HepG2 (cell line): ENCODE data around the gene DDX46. TPM values are rescaled to one million over a fixed set of nuclear protein-coding genes. Genes with fewer than 3 reads are reported as not detected.

Source experiments
- ARID2 ChIP-seq: sonication (generic); formaldehyde crosslinking; IDR thresholded peaks from 2 replicates; pipeline ENCODE4 v1.8.1; 2022; ENCODE audit warnings: mild to moderate bottlenecking, missing genetic modification reagents, borderline replicate concordance
- ELF4 ChIP-seq: sonication (generic); formaldehyde crosslinking; IDR thresholded peaks from 2 replicates; pipeline ENCODE4 v1.5.0; 2020; ENCODE audit warnings: missing genetic modification reagents, mild to moderate bottlenecking, moderate library complexity, borderline replicate concordance
- HDAC2 ChIP-seq: sonication (generic); formaldehyde crosslinking; IDR thresholded peaks from 2 replicates; pipeline ENCODE4 v1.4.0; 2020; ENCODE audit warnings: missing genetic modification reagents
- HNF4A ChIP-seq: sonication (generic); formaldehyde crosslinking; IDR thresholded peaks from 2 replicates; pipeline ENCODE4 v1.4.0; 2020; ENCODE audit warnings: missing genetic modification reagents
- KDM3A ChIP-seq: IDR thresholded peaks from 2 replicates; pipeline ENCODE4 v1.6.1; 2018; ENCODE audit warnings: low read depth, missing compliant biosample characterization
- NFRKB ChIP-seq: fragments of 450-650 bp; IDR thresholded peaks from 2 replicates; pipeline ENCODE4 v1.6.1; 2017
- RBM39 ChIP-seq: fragments of 200-400 bp; formaldehyde crosslinking; IDR thresholded peaks from one replicate; pipeline ENCODE4 v1.6.1; 2018; ENCODE audit warnings: antibody characterized with exemption, mild to moderate bottlenecking, low read depth, low read length; ENCODE audit not compliant: poor library complexity, severe bottlenecking
- SIN3A ChIP-seq: IDR thresholded peaks from 2 replicates; pipeline ENCODE4 v1.6.1; 2011; ENCODE audit warnings: low read depth, mild to moderate bottlenecking, control low read depth, low read length, borderline replicate concordance
- ZFX ChIP-seq: sonication (generic); formaldehyde crosslinking; IDR thresholded peaks from 2 replicates; pipeline ENCODE4 v1.4.0; 2020; ENCODE audit warnings: mild to moderate bottlenecking, low read depth, missing genetic modification reagents, moderate library complexity
- ZNF598 ChIP-seq: sonication (generic); formaldehyde crosslinking; IDR thresholded peaks from 2 replicates; pipeline ENCODE4 v1.5.1; 2020; ENCODE audit warnings: mild to moderate bottlenecking, missing genetic modification reagents, borderline replicate concordance
- polyA plus RNA-seq, 8 experiments: library from polyadenylated mRNA; depleted of rRNA in 3 of 8; stranded (reverse) in 7 of 8; unstranded in 1 of 8; fragments of >200 nt; fragmentation: Illumina TruSeq in 4 of 8; extraction: Trizol in 4 of 8; gene quantifications; 2 replicates each; pipeline versions ENCODE4 v1.2.1 to v1.2.3, GENCODE V29; 2011 to 2016; ENCODE audit warnings: low read depth in 4 of 8, missing spikeins in 1 of 8, mixed read lengths in 1 of 8; ENCODE audit not compliant: insufficient read depth in 1 of 8
- total RNA-seq, 5 experiments: library from RNA; depleted of rRNA; stranded (reverse); fragments of >200 nt; fragmentation: Illumina TruSeq; extraction: Trizol; gene quantifications; 2 replicates each; pipeline ENCODE4 v1.2.3, GENCODE V29; 2016; ENCODE audit warnings: low read depth in 1 of 5
- TF ChIP-seq, protein P1 (sequence below): IDR thresholded peaks from 2 replicates; pipeline ENCODE4 v1.6.1; 2016; ENCODE audit warnings: missing genetic modification reagents, missing compliant biosample characterization
- TF ChIP-seq, protein P2 (sequence below): sonication (generic); formaldehyde crosslinking; IDR thresholded peaks from 2 replicates; pipeline ENCODE4 v1.8.0; 2022; ENCODE audit warnings: mild to moderate bottlenecking, missing genetic modification reagents, borderline replicate concordance
- TF ChIP-seq, protein P3 (sequence below): fragments of 450-650 bp; IDR thresholded peaks from 2 replicates; pipeline ENCODE4 v1.6.1; 2017; ENCODE audit warnings: mild to moderate bottlenecking
- TF ChIP-seq, protein P4 (sequence below): sonication (generic); formaldehyde crosslinking; IDR thresholded peaks from 2 replicates; pipeline ENCODE4 v1.4.0; 2020; ENCODE audit warnings: mild to moderate bottlenecking, low read depth, missing genetic modification reagents
- TF ChIP-seq, protein P5 (sequence below): IDR thresholded peaks from 2 replicates; pipeline ENCODE4 v1.4.0; 2020; ENCODE audit warnings: mild to moderate bottlenecking, missing genetic modification reagents

Gene DDX46
- total and polyA plus RNA-seq, 2 of the 13 experiments (the other 11 are each of a cell fraction or from before 2014, with no cell fraction given) = 27.3 to 59.3 TPM

DNA sequence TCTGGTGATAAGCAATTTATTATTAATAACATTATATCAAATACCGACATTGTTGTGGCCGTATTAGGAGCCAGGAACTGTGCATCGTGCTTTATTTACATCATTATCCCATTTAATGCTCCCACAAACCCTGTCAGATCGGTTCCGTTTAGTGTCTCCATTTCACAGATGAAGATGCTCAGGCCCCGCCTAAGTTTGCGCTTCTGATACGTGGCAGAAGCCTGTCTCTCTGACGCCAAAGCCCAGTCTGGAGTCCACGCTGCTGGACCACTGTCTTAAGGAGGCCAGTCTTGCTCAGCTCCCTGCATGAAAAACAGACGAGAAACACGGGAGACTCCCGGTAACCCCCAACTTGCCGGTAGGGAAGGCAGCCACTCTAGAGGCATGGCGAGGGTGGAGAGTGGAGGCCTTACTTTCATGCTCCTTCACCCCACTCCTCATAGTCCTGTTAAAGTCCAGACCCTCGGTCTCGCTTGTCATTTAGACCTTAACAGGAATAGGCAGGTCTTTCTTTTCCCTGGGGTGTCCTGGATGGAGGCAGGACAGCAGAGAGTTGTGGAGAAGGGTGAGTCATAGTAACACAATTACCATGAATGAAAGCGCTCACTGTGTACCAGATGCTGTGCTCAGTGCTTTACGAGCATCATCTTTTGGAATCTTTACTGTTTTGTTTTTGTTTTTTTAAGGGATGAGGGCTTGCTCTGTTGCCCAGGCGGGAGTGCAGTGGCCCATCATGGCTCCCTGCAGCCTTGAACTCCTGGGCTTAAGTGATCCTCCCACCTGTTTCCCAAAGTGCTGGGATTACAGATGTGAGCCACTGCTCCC lies 116.5 kb downstream of the DDX46 start (continued):
- 0 out of 2 replicates have a peak, but pooled peaks have one; percentile 4 for TF ChIP-seq ELF4 (CRISPR knock-in tag)
- TF ChIP-seq HDAC2 = peak; percentile 38; the same call in 1 of the 2 replicates
- TF ChIP-seq ZNF598 (CRISPR knock-in tag) = 0 out of 2 replicates have a peak, but pooled peaks have one; percentile 52
- TF ChIP-seq ARID2 (CRISPR knock-in tag) = 0 out of 2 replicates have a peak, but pooled peaks have one; percentile 10
- TF ChIP-seq SIN3A = peak; percentile 33; the same call in 1 of the 2 replicates
- no peak for TF ChIP-seq RBM39
- TF ChIP-seq, protein P1, sequence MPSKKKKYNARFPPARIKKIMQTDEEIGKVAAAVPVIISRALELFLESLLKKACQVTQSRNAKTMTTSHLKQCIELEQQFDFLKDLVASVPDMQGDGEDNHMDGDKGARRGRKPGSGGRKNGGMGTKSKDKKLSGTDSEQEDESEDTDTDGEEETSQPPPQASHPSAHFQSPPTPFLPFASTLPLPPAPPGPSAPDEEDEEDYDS (CRISPR knock-in tag) = 0 out of 2 replicates have a peak, but pooled peaks have one; percentile 11
- peak; percentile 37; the same call in 1 of the 2 replicates for TF ChIP-seq HNF4A
- TF ChIP-seq, protein P2, sequence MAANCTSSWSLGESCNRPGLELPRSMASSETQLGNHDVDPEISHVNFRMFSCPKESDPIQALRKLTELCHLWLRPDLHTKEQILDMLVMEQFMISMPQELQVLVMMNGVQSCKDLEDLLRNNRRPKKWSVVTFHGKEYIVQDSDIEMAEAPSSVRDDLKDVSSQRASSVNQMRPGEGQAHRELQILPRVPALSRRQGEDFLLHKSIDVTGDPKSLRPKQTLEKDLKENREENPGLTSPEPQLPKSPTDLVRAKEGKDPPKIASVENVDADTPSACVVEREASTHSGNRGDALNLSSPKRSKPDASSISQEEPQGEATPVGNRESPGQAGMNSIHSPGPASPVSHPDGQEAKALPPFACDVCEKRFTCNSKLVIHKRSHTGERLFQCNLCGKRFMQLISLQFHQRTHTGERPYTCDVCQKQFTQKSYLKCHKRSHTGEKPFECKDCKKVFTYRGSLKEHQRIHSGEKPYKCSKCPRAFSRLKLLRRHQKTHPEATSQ (CRISPR knock-in tag) = no peak
- TF ChIP-seq, protein P3, sequence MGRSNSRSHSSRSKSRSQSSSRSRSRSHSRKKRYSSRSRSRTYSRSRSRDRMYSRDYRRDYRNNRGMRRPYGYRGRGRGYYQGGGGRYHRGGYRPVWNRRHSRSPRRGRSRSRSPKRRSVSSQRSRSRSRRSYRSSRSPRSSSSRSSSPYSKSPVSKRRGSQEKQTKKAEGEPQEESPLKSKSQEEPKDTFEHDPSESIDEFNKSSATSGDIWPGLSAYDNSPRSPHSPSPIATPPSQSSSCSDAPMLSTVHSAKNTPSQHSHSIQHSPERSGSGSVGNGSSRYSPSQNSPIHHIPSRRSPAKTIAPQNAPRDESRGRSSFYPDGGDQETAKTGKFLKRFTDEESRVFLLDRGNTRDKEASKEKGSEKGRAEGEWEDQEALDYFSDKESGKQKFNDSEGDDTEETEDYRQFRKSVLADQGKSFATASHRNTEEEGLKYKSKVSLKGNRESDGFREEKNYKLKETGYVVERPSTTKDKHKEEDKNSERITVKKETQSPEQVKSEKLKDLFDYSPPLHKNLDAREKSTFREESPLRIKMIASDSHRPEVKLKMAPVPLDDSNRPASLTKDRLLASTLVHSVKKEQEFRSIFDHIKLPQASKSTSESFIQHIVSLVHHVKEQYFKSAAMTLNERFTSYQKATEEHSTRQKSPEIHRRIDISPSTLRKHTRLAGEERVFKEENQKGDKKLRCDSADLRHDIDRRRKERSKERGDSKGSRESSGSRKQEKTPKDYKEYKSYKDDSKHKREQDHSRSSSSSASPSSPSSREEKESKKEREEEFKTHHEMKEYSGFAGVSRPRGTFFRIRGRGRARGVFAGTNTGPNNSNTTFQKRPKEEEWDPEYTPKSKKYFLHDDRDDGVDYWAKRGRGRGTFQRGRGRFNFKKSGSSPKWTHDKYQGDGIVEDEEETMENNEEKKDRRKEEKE = no peak
- TF ChIP-seq, protein P4, sequence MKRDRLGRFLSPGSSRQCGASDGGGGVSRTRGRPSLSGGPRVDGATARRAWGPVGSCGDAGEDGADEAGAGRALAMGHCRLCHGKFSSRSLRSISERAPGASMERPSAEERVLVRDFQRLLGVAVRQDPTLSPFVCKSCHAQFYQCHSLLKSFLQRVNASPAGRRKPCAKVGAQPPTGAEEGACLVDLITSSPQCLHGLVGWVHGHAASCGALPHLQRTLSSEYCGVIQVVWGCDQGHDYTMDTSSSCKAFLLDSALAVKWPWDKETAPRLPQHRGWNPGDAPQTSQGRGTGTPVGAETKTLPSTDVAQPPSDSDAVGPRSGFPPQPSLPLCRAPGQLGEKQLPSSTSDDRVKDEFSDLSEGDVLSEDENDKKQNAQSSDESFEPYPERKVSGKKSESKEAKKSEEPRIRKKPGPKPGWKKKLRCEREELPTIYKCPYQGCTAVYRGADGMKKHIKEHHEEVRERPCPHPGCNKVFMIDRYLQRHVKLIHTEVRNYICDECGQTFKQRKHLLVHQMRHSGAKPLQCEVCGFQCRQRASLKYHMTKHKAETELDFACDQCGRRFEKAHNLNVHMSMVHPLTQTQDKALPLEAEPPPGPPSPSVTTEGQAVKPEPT (CRISPR knock-in tag) = peak; percentile 68; the same call in 1 of the 2 replicates
- TF ChIP-seq NFRKB = no peak
- TF ChIP-seq KDM3A = no peak
- TF ChIP-seq, protein P5, sequence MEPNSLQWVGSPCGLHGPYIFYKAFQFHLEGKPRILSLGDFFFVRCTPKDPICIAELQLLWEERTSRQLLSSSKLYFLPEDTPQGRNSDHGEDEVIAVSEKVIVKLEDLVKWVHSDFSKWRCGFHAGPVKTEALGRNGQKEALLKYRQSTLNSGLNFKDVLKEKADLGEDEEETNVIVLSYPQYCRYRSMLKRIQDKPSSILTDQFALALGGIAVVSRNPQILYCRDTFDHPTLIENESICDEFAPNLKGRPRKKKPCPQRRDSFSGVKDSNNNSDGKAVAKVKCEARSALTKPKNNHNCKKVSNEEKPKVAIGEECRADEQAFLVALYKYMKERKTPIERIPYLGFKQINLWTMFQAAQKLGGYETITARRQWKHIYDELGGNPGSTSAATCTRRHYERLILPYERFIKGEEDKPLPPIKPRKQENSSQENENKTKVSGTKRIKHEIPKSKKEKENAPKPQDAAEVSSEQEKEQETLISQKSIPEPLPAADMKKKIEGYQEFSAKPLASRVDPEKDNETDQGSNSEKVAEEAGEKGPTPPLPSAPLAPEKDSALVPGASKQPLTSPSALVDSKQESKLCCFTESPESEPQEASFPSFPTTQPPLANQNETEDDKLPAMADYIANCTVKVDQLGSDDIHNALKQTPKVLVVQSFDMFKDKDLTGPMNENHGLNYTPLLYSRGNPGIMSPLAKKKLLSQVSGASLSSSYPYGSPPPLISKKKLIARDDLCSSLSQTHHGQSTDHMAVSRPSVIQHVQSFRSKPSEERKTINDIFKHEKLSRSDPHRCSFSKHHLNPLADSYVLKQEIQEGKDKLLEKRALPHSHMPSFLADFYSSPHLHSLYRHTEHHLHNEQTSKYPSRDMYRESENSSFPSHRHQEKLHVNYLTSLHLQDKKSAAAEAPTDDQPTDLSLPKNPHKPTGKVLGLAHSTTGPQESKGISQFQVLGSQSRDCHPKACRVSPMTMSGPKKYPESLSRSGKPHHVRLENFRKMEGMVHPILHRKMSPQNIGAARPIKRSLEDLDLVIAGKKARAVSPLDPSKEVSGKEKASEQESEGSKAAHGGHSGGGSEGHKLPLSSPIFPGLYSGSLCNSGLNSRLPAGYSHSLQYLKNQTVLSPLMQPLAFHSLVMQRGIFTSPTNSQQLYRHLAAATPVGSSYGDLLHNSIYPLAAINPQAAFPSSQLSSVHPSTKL (CRISPR knock-in tag) = no peak
- no peak for TF ChIP-seq ZFX (CRISPR knock-in tag)
